CD4-positive, alpha-beta T cell (primary cell): Measurements from ENCODE around the gene CORO7. TPM values are rescaled to one million over a fixed set of nuclear protein-coding genes. Genes with fewer than 3 reads are reported as not detected.

Source experiments
- ATAC-seq: fragments of 200-7000 bp; cut with Tn5 transposase; one replicate; pipeline ENCODE4 v1.10.0; 2022; ENCODE audit warnings: mild to moderate bottlenecking; ENCODE audit not compliant: poor library complexity
- CTCF ChIA-PET: fragments of 350-600 bp; sonication (Branson Sonifier 250); formaldehyde crosslinking; loops from one replicate; lab custom pipeline; 2021; ENCODE audit warnings: antibody characterized with exemption, inconsistent platforms; lab: Charles Lee
- POLR2A ChIA-PET: fragments of 350-600 bp; sonication (Branson Sonifier 250); formaldehyde crosslinking; loops from one replicate; lab custom pipeline; 2021; ENCODE audit warnings: antibody characterized with exemption, inconsistent platforms; lab: Charles Lee
- DNase-seq, 14 experiments: peaks; one replicate each; pipeline ENCODE4 v3.0.0-alpha.2; 2013 to 2020; ENCODE audit warnings: mixed read lengths in 2 of 14
- H3K27ac ChIP-seq, 2 donors: one replicate each; pipeline versions ENCODE4 v1.5.1 to v1.7.0; 2013; ENCODE audit warnings: low read length in 2 of 2, low read depth in 1 of 2, mild to moderate bottlenecking in 1 of 2
- H3K27me3 ChIP-seq, 2 experiments: 1 replicate in 1 of 2; 2 replicates in 1 of 2; pipeline versions ENCODE4 v1.6.1 to v1.7.0; 2013; ENCODE audit warnings: low read length in 2 of 2, control low read depth in 1 of 2, mild to moderate bottlenecking in 1 of 2, moderate library complexity in 1 of 2; ENCODE audit not compliant: insufficient read depth in 2 of 2, control insufficient read depth in 1 of 2
- H3K36me3 ChIP-seq: one replicate; pipeline ENCODE4 v1.6.1; 2013; ENCODE audit warnings: low read length, control low read depth; ENCODE audit not compliant: insufficient read depth
- H3K4me1 ChIP-seq: one replicate; pipeline ENCODE4 v1.6.1; 2013; ENCODE audit warnings: low read length, control low read depth; ENCODE audit not compliant: insufficient read depth
- H3K4me3 ChIP-seq: one replicate; pipeline ENCODE4 v1.5.1; 2013; ENCODE audit warnings: mild to moderate bottlenecking, low read length, moderate library complexity
- H3K9me3 ChIP-seq, 2 experiments: 1 replicate in 1 of 2; 2 replicates in 1 of 2; pipeline versions ENCODE4 v1.6.1 to v1.7.0; 2013; ENCODE audit warnings: low read length in 2 of 2, mild to moderate bottlenecking in 2 of 2, control low read depth in 1 of 2, moderate library complexity in 1 of 2; ENCODE audit not compliant: control insufficient read depth in 1 of 2, insufficient read depth in 1 of 2
- H3K27ac Mint-ChIP-seq: one replicate; pipeline ENCODE4 v1.8.0; 2020; ENCODE audit warnings: mixed read lengths
- H3K27me3 Mint-ChIP-seq: one replicate; pipeline ENCODE4 v1.8.0; 2021; ENCODE audit warnings: mixed read lengths
- H3K36me3 Mint-ChIP-seq: one replicate; pipeline ENCODE4 v1.8.0; 2021; ENCODE audit warnings: low read depth, mixed read lengths
- H3K4me1 Mint-ChIP-seq: one replicate; pipeline ENCODE4 v1.8.0; 2021; ENCODE audit warnings: low read depth, mixed read lengths
- H3K4me3 Mint-ChIP-seq: one replicate; pipeline ENCODE4 v1.8.0; 2020; ENCODE audit warnings: mild to moderate bottlenecking, mixed read lengths
- H3K9me3 Mint-ChIP-seq: one replicate; pipeline ENCODE4 v1.8.0; 2020; ENCODE audit warnings: mixed read lengths
- intact Hi-C, 2 experiments: fragments of 100-400 bp; cut with DNase I in 1 of 2; cut with micrococcal nuclease in 1 of 2; formaldehyde crosslinking; loops; one replicate each; pipeline versions ENCODE4 v1.15.1 to v1.9.0; 2023 to 2025; cut with DNase I, micrococcal nuclease
- total RNA-seq, 174 experiments: library from RNA in 2 of 174; stranded (reverse) in 2 of 174; gene quantifications; one replicate each; pipeline ENCODE4 v1.2.3 and lab custom pipeline; 2021 to 2026
- TF ChIP-seq, protein P1 (sequence below): fragments of 200-600 bp; IDR thresholded peaks from one replicate; pipeline ENCODE4 v1.8.0; 2022; ENCODE audit warnings: antibody characterized with exemption, mild to moderate bottlenecking

Gene CORO7
- total RNA-seq, 2 experiments from 2014 or later, result 801 to 805 TPM

GRCh38 chr16:4431023-4431422, 14.6 kb upstream of the CORO7 start:
- ChIA-PET POLR2A (no interaction called here), CTCF (interaction anchor here (1.2 kb wide), 1 partner anchor 45 kb away, joined by 3 read pairs; no protein-coding TSS in a partner anchor)
- intact Hi-C loops, result no loop called here
- H3K9me3 ChIP-seq, result no peaks in the 10 kb centered on the region
- H3K27me3 ChIP-seq, result no peaks in the 10 kb centered on the region
- peaks cover 29% of the 10 kb centered on the region for H3K4me1 Mint-ChIP-seq
- peaks cover 61% of the 10 kb centered on the region for H3K36me3 Mint-ChIP-seq
- ATAC-seq (no peak), DNase-seq (no peak)
- H3K4me3 Mint-ChIP-seq, result no peak overlapping the region
- no peak overlapping the region for H3K27ac ChIP-seq
- no peak overlapping the region for H3K27ac Mint-ChIP-seq
- TF ChIP-seq, protein P1, sequence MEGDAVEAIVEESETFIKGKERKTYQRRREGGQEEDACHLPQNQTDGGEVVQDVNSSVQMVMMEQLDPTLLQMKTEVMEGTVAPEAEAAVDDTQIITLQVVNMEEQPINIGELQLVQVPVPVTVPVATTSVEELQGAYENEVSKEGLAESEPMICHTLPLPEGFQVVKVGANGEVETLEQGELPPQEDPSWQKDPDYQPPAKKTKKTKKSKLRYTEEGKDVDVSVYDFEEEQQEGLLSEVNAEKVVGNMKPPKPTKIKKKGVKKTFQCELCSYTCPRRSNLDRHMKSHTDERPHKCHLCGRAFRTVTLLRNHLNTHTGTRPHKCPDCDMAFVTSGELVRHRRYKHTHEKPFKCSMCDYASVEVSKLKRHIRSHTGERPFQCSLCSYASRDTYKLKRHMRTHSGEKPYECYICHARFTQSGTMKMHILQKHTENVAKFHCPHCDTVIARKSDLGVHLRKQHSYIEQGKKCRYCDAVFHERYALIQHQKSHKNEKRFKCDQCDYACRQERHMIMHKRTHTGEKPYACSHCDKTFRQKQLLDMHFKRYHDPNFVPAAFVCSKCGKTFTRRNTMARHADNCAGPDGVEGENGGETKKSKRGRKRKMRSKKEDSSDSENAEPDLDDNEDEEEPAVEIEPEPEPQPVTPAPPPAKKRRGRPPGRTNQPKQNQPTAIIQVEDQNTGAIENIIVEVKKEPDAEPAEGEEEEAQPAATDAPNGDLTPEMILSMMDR, result no peak
- H3K4me3 ChIP-seq, result no peak overlapping the region
- H3K27me3 Mint-ChIP-seq, result no peaks in the 10 kb centered on the region
- H3K36me3 ChIP-seq, result peaks cover 46% of the 10 kb centered on the region
- H3K9me3 Mint-ChIP-seq, result no peaks in the 10 kb centered on the region
- peaks cover 24% of the 10 kb centered on the region for H3K4me1 ChIP-seq

- Mint-ChIP-seq H3K27ac (peak overlapping the region; percentile 12), H3K27me3 (no peaks in the 10 kb centered on the region), H3K4me3 (peak overlapping the region; percentile 56), H3K36me3 (peaks cover 46% of the 10 kb centered on the region), H3K4me1 (peaks cover 32% of the 10 kb centered on the region), H3K9me3 (no peaks in the 10 kb centered on the region)
- DNase-seq, result no peak
- Histone ChIP-seq H3K36me3 (peaks cover 25% of the 10 kb centered on the region), H3K9me3 (no peaks in the 10 kb centered on the region), H3K27ac (no peak overlapping the region), H3K4me1 (peaks cover 34% of the 10 kb centered on the region), H3K27me3 (no peaks in the 10 kb centered on the region), H3K4me3 (no peak overlapping the region)
- TF ChIP-seq, protein P1, result no peak
- intact Hi-C loops, result loop anchor here in 1 of 2 experiments (5.0 to 10.0 kb wide), 2 partner anchors 189 to 266 kb away; partner anchors contain the start of gene NUDT16L1
- ChIA-PET POLR2A (interaction anchor here (0.9 kb wide), 1 partner anchor 13 kb away, joined by 4 read pairs; no protein-coding TSS in a partner anchor), CTCF (interaction anchor here (0.5 to 0.8 kb wide), 2 partner anchors 12 to 120 kb away, joined by 3 read pairs; no protein-coding TSS in a partner anchor)
- ATAC-seq, result no peak
Measured at GRCh38 chr16:4428500-4428899, 12.1 kb upstream of the CORO7 start.

GRCh38 chr16:4426722-4427372, 10.5 kb upstream of the CORO7 start:
- Histone ChIP-seq H3K9me3 (no peaks in the 10 kb centered on the region), H3K4me3 (peak overlapping the region; percentile 71), H3K27me3 (no peaks in the 10 kb centered on the region), H3K27ac (peak overlapping the region in 1 of 2 donors; percentile 93), H3K36me3 (peaks cover 17% of the 10 kb centered on the region), H3K4me1 (peaks cover 34% of the 10 kb centered on the region)
- Mint-ChIP-seq H3K4me3 (peak overlapping the region; percentile 91), H3K36me3 (peaks cover 38% of the 10 kb centered on the region), H3K27me3 (no peaks in the 10 kb centered on the region), H3K27ac (peak overlapping the region; percentile 99), H3K9me3 (no peaks in the 10 kb centered on the region), H3K4me1 (peaks cover 27% of the 10 kb centered on the region)
- intact Hi-C loops, result loop anchor here in 1 of 2 experiments (2.0 to 10.0 kb wide), 4 partner anchors 50 to 268 kb away; partner anchors contain the start of genes HMOX2 and NUDT16L1
- TF ChIP-seq, protein P1, result no peak
- DNase-seq, result no peak
- ChIA-PET CTCF (no interaction called here), POLR2A (no interaction called here)
- ATAC-seq, result no peak
